HG03097 (cell line): Measurements from ENCODE around the gene SAP30BP.

Experiments used
- ATAC-seq: cut with Tn5 transposase; IDR thresholded peaks from one replicate; pipeline ENCODE4 v1.9.1; 2021; ENCODE audit not compliant: unreplicated experiment, low FRiP score

The SAP30BP gene

GRCh38 chr17:75706042-75706728, 39.0 kb downstream of the SAP30BP start:
- ATAC-seq = no peak

GRCh38 chr17:75707079-75707571, 40.0 kb downstream of the SAP30BP start:
- no peak for ATAC-seq

- no peak for ATAC-seq
These were observed 45.3 kb downstream of the SAP30BP start for GRCh38 chr17:75712446-75712845.

- ATAC-seq = no peak
These were observed 52.6 kb downstream of the SAP30BP start for GRCh38 chr17:75719732-75720131.

GRCh38 chr17:75720656-75721462, 53.7 kb downstream of the SAP30BP start, which contains the start of gene ITGB4:
TSS of gene ITGB4 (plus strand) at chr17:75721459. CDS start at chr17:75724704, 3,245 bp downstream.
- ATAC-seq = no peak

- ATAC-seq = no peak
These were observed 54.4 kb downstream of the SAP30BP start for GRCh38 chr17:75721463-75722011.

GRCh38 chr17:75722076-75722475, 54.9 kb downstream of the SAP30BP start:
- no peak for ATAC-seq

GRCh38 chr17:75722542-75723095, 55.5 kb downstream of the SAP30BP start:
- ATAC-seq = no peak

GRCh38 chr17:75723171-75723930, 56.2 kb downstream of the SAP30BP start:
- ATAC-seq = no peak

- no peak for ATAC-seq
These were observed 57.2 kb downstream of the SAP30BP start for GRCh38 chr17:75724016-75725003.

- no peak for ATAC-seq
These were observed 58.4 kb downstream of the SAP30BP start for GRCh38 chr17:75725504-75725903.

GRCh38 chr17:75727391-75727790, 60.3 kb downstream of the SAP30BP start:
- no peak for ATAC-seq

GRCh38 chr17:75729351-75729750, 62.2 kb downstream of the SAP30BP start:
- no peak for ATAC-seq

GRCh38 chr17:75730065-75730464, 62.9 kb downstream of the SAP30BP start:
- ATAC-seq = no peak

- ATAC-seq = no peak
These were observed 64.1 kb downstream of the SAP30BP start for GRCh38 chr17:75731086-75731715.

GRCh38 chr17:75731716-75732498, 64.8 kb downstream of the SAP30BP start:
- ATAC-seq = no peak

GRCh38 chr17:75733471-75733870, 66.3 kb downstream of the SAP30BP start:
- no peak for ATAC-seq
